Subcutaneous abdominal adipose tissue (tissue), 5 donors: ENCODE data around the gene STON2.

Experiments
- H3K27ac ChIP-seq: one replicate; pipeline ENCODE4 v1.7.0; 2013; ENCODE audit warnings: low read depth, mild to moderate bottlenecking, inconsistent platforms, low read length, moderate library complexity
- H3K27me3 ChIP-seq, 5 donors: one replicate each; pipeline ENCODE4 v1.7.0; 2013; ENCODE audit warnings: low read length in 5 of 5, inconsistent platforms in 1 of 5; ENCODE audit not compliant: control insufficient read depth in 5 of 5, insufficient read depth in 4 of 5
- H3K36me3 ChIP-seq, 5 donors: one replicate each; pipeline ENCODE4 v1.7.0; 2013; ENCODE audit warnings: low read length in 5 of 5; ENCODE audit not compliant: control insufficient read depth in 5 of 5, insufficient read depth in 5 of 5
- H3K4me1 ChIP-seq, 5 donors: one replicate each; pipeline ENCODE4 v1.7.0; 2013; ENCODE audit warnings: low read length in 5 of 5, mild to moderate bottlenecking in 3 of 5, moderate library complexity in 1 of 5; ENCODE audit not compliant: control insufficient read depth in 5 of 5, insufficient read depth in 5 of 5
- H3K4me3 ChIP-seq, 5 donors: one replicate each; pipeline ENCODE4 v1.7.0; 2013; ENCODE audit warnings: low read length in 5 of 5, low read depth in 1 of 5
- H3K9ac ChIP-seq, 5 donors: one replicate each; pipeline ENCODE4 v1.7.0; 2013; ENCODE audit warnings: low read length in 5 of 5, mild to moderate bottlenecking in 4 of 5, moderate library complexity in 3 of 5
- H3K9me3 ChIP-seq, 5 donors: one replicate each; pipeline ENCODE4 v1.7.0; 2013; ENCODE audit warnings: low read length in 5 of 5; ENCODE audit not compliant: control insufficient read depth in 5 of 5
- donor health status: healthy.
- donor health status: healthy.
- donor health status: healthy.
- donor health status: healthy.
- donor health status: healthy.

STON2 gene

DNA sequence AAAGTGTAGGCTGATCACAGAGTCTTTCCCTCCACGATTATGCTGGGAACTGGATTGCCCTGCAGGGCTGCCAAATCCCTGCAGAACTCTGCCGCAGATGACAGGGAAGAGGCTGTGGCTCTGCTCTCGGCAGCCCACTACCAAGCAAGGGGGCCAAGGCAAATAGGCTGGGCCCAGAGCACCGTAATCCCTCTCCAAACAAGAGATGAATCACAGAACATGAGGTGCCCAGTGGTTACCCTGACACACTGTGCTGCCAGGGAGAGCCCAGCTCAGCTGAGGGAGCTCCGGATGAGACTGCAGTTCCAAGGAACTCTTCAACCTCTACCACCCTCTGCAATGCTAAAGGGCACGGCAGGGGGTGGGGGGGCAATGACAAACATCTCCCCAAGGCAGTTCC lies 33.9 kb downstream of the STON2 start:
- H3K9ac ChIP-seq = no peak overlapping the region
- no peaks in the 10 kb centered on the region for H3K9me3 ChIP-seq
- peaks cover 0 to 9% (median 0%) of the 10 kb centered on the region in 5 donors for H3K4me1 ChIP-seq
- H3K27me3 ChIP-seq = no peaks in the 10 kb centered on the region
- no peak overlapping the region for H3K27ac ChIP-seq
- no peak overlapping the region for H3K4me3 ChIP-seq
- peaks cover 0 to 16% (median 4%) of the 10 kb centered on the region in 5 donors for H3K36me3 ChIP-seq

DNA sequence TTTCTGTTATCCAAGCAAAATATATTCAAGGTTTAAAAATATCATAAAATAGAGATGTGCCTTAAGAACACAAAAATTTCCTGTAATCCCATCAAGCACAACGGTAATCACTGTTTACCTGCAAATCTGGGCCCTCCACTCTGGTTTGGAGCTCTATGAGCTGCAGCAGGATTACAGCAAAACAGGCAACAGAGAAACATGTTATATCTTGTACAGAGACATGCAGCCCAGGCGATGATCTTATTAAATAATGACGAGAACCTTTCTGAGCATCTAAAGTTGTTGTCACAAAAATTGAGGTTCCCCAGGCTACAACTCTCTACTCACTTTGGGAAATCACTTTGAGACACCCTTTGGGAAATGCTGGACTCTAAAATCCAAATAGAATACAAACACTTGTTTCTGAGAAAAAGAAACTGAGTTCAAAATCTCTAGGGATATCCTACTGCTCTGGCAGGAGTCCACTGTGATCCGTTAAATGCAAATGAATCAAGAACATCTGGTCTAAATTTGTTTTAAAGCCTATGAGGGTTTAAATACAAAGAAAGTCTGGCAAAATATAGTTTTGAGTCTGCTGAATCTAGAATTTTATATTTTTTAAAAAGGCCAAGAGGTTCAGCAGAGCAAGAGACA lies 36.3 kb downstream of the STON2 start:
- no peaks in the 10 kb centered on the region for H3K27me3 ChIP-seq
- H3K4me3 ChIP-seq = no peak overlapping the region
- peaks cover 0 to 9% (median 0%) of the 10 kb centered on the region in 5 donors for H3K4me1 ChIP-seq
- H3K9ac ChIP-seq = peak overlapping the region in 1 of 5 donors; percentile 30
- H3K27ac ChIP-seq = no peak overlapping the region
- peaks cover 0 to 3% (median 0%) of the 10 kb centered on the region in 5 donors for H3K36me3 ChIP-seq
- no peaks in the 10 kb centered on the region for H3K9me3 ChIP-seq

DNA sequence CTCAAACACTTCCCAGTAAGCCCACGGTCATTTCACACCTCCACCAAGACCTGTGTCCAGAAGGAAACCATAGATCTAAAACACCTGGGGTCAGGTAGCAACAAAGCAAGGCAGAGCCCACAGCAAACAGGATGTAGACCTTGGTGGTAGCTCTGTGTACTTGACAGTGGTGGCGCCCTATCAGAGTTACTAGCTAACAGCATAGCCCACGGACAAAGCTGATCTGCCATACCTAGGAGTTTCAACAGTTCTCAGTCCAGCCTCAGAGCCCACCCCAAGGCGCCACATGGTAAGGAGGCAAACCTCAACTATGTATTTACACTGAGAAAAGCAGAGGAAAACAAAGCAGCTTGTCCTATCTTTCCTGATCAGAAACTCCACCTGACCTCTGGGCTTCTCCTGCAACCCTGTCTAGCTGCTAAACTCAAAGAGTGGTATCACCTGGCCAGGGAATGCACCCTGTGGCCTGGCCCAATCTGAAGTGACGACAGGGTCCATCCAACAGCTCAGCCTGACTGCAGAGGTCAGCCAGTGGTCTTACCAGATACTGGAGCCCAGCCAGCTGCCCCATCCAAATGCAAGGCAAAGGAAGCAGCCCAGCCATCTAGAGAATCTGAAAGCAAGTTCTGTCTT lies 46.3 kb downstream of the STON2 start:
- H3K27ac ChIP-seq = no peak overlapping the region
- no peaks in the 10 kb centered on the region for H3K36me3 ChIP-seq
- no peaks in the 10 kb centered on the region for H3K27me3 ChIP-seq
- H3K9ac ChIP-seq = no peak overlapping the region
- no peaks in the 10 kb centered on the region for H3K4me1 ChIP-seq
- H3K4me3 ChIP-seq = peak overlapping the region in 1 of 5 donors; percentile 9
- H3K9me3 ChIP-seq = peaks cover 0 to 12% (median 0%) of the 10 kb centered on the region in 5 donors

DNA sequence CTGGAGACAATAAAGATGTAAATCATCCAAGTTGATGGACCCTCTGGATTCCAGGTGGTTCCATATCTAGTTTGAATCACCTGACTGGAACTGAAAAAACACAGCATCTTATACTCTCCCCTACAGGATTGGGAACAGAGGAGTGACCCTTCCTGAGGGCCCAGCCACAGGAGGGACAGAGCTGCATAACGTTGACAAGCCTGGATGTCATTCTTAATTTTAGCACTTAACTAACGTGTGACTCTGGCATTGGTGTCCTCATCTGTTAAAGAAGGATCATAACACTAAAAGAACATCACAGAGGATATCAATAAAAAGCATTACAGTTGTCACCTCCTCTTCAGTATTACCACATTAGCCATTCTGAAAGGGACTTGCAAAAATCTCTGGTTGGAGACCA lies 47.7 kb downstream of the STON2 start:
- Histone ChIP-seq H3K4me1 (no peaks in the 10 kb centered on the region), H3K27me3 (no peaks in the 10 kb centered on the region), H3K4me3 (no peak overlapping the region), H3K9ac (no peak overlapping the region), H3K9me3 (peaks cover 0 to 12% (median 0%) of the 10 kb centered on the region in 5 donors), H3K27ac (no peak overlapping the region), H3K36me3 (no peaks in the 10 kb centered on the region)

DNA sequence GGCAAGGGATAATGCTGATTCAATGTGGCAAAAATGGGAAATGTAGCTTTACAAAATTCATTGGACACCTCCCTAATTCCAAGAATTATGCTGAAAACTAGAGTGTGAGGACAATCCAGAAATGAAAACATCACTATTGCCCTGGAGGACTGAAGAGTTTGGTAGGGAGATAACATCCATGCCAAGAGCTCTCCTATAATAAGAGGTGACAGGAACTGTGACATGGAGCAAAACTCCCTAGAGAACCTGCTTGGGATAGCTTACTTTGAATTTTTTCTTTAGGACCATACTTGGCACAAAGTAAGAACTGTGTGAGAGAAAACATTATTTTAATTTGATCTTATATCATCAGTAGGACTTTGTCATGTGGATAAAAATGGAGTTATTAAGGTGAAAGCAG lies 48.9 kb downstream of the STON2 start:
- Histone ChIP-seq H3K36me3 (no peaks in the 10 kb centered on the region), H3K27ac (no peak overlapping the region), H3K4me3 (no peak overlapping the region), H3K27me3 (no peaks in the 10 kb centered on the region), H3K9me3 (peaks cover 0 to 12% (median 0%) of the 10 kb centered on the region in 5 donors), H3K9ac (no peak overlapping the region), H3K4me1 (no peaks in the 10 kb centered on the region)

DNA sequence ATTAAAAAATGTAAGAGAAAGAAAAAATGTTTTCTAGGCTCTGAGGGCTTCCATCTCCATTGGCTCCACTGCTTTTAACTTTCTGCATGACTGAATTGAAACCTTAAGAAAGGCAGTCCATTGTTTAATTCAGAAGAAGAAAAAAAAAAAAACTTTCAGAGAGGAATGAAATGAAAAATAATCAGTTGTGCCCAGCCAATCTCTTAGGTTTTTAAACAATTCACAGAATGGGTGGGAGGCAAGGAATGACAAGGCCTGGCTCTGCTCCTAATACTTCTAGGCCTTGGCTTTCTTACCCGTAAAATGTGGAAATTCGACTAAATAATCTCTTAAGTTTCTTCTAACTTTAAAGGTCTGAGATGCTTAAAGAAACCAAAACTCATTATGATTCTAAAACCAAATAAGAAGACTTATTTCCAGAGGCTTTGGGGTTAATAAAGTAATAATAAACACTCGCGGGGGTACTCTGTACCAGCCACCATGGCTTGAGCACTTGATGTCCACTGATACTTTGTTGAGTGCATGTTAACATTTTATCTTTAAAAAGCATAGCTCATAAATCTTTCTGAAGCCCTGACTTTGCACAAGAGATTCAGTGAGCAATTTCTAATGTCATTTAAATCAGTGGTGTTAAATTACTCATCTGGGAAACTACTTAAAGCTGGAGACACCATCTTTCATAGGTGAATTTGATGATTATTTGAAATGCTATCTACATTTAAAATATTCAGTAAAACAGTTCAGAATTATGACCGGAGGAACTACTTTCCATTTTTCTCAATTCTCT lies 49.6 kb downstream of the STON2 start:
- no peak overlapping the region for H3K9ac ChIP-seq
- no peak overlapping the region for H3K4me3 ChIP-seq
- no peak overlapping the region for H3K27ac ChIP-seq
- H3K27me3 ChIP-seq = no peaks in the 10 kb centered on the region
- no peaks in the 10 kb centered on the region for H3K4me1 ChIP-seq
- peaks cover 0 to 12% (median 0%) of the 10 kb centered on the region in 5 donors for H3K9me3 ChIP-seq
- no peaks in the 10 kb centered on the region for H3K36me3 ChIP-seq

DNA sequence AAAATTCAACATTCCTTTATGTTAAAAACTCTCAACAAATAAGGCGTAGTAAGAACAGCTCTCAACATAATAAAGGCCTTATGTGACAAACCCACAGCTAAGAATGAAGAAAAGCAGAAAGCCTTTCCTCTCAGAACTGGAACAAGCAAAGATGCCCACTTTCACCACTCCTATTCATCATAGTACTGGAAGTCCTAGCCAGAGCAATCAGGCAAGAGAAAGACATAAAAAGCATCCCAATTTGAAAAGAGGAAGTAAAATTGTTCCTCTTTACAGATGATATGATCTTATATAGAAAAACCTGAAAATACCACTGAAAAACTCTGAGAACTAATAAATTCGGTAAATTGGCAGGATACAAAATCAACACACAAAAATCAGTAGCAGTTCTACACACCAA lies 52.1 kb downstream of the STON2 start:
- Histone ChIP-seq H3K4me1 (peaks cover 0 to 9% (median 0%) of the 10 kb centered on the region in 5 donors), H3K27ac (no peak overlapping the region), H3K27me3 (no peaks in the 10 kb centered on the region), H3K36me3 (no peaks in the 10 kb centered on the region), H3K4me3 (no peak overlapping the region), H3K9ac (no peak overlapping the region), H3K9me3 (no peaks in the 10 kb centered on the region)

DNA sequence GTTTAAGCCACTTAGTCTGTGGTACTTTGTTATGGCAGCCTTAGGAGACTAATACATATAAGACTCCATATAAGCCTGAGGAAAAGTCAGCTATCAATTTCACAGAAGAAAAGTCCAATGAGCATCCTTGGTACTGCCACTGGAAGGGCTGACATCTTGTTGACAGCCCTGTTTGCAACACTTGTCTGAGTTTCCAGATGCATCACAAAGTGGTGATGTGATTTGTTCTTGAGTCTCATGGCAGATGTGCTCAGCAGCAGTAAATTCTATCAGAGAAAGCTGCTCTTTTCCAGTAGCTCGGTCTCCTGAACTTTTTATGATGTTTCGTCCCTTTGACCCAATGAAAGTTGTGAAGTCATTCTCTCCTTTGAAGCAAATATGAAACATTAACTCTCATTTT lies 54.3 kb downstream of the STON2 start:
- H3K4me1 ChIP-seq = peaks cover 0 to 26% (median 3%) of the 10 kb centered on the region in 5 donors
- no peak overlapping the region for H3K27ac ChIP-seq
- H3K4me3 ChIP-seq = no peak overlapping the region
- H3K9me3 ChIP-seq = no peaks in the 10 kb centered on the region
- H3K27me3 ChIP-seq = no peaks in the 10 kb centered on the region
- no peaks in the 10 kb centered on the region for H3K36me3 ChIP-seq
- H3K9ac ChIP-seq = no peak overlapping the region

DNA sequence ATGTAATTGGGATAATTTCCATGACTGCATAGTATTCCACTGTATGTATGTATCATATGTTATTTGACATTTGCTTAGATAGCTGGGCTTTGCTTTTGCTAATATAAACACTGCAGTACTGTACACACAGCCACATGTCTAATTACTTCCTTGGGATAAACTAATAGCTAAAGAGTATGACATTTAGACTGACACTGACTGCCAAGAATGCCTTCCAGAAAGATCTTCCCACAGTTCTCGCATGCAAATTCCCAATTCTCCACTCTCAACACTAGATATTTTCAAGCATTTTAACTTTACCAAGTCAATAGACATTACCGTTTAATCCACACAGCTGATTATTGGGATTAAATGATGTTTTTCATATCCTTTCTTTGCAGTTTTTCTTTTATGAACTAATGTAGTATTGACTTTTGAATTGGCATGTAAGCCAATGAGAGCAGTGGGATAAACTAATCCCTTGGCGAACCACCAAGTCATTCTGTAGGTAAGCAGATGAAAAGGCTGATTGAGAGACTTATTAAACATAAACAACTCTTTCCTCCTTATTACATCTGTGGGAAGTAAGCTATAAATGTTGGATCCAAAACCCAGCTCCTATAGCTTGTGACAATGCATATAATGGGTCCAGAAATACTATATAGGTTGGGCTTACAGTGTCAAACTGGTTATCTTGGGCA lies 55.5 kb downstream of the STON2 start:
- Histone ChIP-seq H3K36me3 (no peaks in the 10 kb centered on the region), H3K9ac (no peak overlapping the region), H3K9me3 (no peaks in the 10 kb centered on the region), H3K27ac (no peak overlapping the region), H3K4me3 (no peak overlapping the region), H3K27me3 (no peaks in the 10 kb centered on the region), H3K4me1 (peaks cover 0 to 26% (median 3%) of the 10 kb centered on the region in 5 donors)
